Measurements from ENCODE around the gene TBL2.

TBL2 gene

DNA sequence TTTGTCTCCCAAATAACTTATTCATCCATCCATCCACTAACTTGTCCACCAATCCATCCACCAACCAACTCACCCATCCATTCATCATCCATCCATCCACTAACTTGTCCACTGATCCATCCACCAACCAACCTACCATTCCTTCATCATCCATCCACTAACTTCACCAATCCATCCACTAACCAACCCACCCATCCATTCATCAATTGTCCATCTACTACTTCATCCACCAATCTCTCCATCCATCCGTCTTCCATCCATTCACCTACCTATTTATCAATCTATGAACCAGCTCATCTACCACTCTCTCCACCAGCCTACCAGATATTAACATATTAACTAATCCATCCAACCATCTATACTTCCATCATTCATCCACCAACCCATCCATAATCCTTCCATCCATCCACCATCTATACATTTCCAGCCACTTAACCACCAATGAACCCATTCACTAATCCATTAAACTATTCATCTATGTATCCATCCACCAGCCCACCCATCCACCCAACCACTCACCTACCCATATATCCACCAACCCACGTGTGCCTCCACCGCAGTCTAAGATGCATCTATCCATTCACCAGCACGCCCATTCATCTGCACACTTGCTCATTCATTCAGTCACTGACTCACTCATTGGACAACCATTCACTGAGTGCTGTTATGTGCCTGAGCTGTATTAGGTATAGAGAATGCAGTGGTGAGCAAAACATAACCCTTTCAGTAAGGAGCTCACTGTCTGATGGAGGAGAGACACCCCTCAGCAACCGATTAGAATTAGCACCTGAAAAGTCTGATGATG, 19.8 kb upstream of the TBL2 start:
- Mint-ChIP-seq H3K9me3 (no peaks in the 10 kb centered on the region), H3K27ac (no peak overlapping the region), H3K36me3 (ENCODE audit: low read depth) (no peaks in the 10 kb centered on the region), H3K4me1 (peaks cover 10% of the 10 kb centered on the region), H3K27me3 (ENCODE audit: low read depth, poor library complexity) (peaks cover 13% of the 10 kb centered on the region), H3K4me3 (no peak overlapping the region)
- no peak for TF ChIP-seq CTCF (IDR thresholded peaks at IDR 0.05)
- no peak for DNase-seq

DNA sequence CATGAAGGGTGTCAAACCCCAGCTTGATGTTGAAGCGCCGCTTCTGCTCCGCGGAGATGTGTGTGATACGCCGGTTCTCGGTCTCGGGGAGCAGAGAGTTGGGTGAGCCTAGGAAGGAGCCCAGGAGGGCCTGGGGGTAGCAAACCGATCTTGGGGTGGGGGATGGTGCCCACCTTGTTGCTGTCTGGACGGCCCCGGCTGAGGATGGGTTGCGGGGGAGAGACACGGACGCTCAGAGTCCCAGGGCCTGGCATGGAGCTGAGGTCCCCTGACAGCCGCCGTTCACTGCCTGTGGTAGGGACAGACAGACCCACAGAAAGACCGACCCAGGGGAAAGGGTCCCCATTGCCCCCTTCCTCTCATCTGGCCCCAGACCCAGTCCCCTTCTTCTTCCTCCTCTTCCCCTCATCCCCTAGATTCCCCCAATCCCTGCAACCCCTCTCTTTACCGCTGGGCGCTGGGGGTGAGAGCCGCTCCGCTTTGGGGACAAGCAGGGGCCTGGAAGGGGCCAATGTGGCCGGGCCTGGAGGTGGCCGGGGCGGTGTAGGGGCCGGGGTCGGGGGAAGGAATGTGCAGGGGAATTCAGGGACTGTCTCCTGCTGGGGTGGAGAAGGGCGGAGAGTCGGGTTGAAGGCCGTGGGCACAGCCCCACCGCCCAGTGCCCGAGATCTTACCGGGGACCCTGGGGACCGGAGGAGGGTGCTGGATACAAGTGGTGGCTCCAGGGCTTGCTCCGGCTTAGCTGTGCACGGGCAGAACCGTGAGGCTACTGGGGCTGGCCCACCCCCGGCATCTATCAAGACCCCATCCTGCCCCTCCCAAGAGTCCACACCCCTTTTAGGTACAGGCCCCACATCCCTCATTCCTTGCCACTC, 18.0 kb upstream of the TBL2 start:
- peaks cover 6% of the 10 kb centered on the region for H3K4me1 Mint-ChIP-seq
- H3K4me3 Mint-ChIP-seq = no peak overlapping the region
- peaks cover 17% of the 10 kb centered on the region for H3K27me3 Mint-ChIP-seq (ENCODE audit: low read depth, poor library complexity)
- TF ChIP-seq CTCF (IDR thresholded peaks at IDR 0.05) = no peak
- no peak for DNase-seq
- H3K27ac Mint-ChIP-seq = no peak overlapping the region
- H3K36me3 Mint-ChIP-seq (ENCODE audit: low read depth) = no peaks in the 10 kb centered on the region
- H3K9me3 Mint-ChIP-seq = no peaks in the 10 kb centered on the region

DNA sequence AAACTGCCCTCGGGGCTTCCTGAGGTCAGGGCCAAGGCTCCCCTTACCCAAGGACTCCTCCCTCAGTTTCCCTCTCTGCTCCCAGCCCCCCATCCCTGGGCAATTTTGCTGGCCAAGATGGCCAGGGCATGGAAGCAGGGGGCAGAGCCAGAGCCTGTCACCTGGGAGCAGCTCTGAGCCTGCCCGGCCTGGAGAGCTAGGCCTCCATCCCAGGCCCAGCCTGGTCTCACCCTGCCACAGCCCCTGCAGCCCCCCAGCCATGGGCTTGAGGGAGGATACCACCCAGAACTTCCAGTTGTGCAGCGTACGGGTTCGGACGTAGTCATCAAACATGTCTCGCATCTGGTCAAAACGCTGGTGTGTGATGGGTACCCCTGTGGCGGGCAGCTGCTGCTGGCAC, 17.0 kb upstream of the TBL2 start:
- H3K36me3 Mint-ChIP-seq (ENCODE audit: low read depth) = no peaks in the 10 kb centered on the region
- peaks cover 24% of the 10 kb centered on the region for H3K27me3 Mint-ChIP-seq (ENCODE audit: low read depth, poor library complexity)
- H3K4me3 Mint-ChIP-seq = no peak overlapping the region
- no peak for DNase-seq
- H3K27ac Mint-ChIP-seq = no peak overlapping the region
- no peak for TF ChIP-seq CTCF (IDR thresholded peaks at IDR 0.05)
- peaks cover 6% of the 10 kb centered on the region for H3K4me1 Mint-ChIP-seq
- H3K9me3 Mint-ChIP-seq = no peaks in the 10 kb centered on the region

DNA sequence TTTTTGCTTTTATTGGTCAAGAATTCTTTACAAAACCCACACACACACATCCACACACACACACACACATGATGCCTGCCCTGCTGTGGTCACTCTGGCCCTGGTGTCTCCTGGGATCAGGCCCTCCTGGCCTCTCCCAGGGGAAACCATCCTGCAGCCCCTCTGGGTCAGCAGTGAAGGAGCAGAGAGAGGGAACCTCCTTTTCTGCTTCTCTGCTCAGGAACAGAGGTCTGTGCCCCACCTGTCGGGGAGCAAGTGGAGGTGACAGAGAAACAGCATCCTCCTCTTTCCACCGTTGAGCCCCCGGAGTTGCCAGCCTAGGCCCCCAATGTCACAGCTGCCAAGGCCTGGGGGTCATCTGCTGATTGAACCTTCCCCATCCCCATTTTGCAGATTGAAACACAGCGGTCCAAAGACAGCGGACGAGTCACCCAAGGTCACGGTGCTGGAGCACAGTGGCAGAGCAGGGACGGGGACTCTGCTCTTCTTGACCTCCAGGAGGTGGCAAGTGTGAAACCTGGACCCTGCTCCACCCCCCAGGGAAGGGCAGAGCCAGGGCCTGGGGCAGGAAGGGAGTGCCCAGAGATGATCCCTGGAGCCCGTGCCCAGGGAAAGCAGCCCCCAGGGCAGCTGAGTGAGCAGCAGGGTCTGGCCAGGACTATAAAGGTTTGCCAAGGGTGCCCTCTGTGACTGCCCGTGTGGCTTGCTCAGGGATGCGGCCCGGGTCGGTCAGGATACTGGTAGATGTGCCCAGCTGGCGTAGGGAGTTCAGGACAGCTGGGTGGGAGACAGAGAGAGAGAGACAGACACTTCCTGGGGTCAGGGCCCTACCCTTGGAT, 15.0 kb upstream of the TBL2 start:
- no peak for DNase-seq
- no peak for TF ChIP-seq CTCF (IDR thresholded peaks at IDR 0.05)
- Mint-ChIP-seq H3K9me3 (no peaks in the 10 kb centered on the region), H3K4me3 (no peak overlapping the region), H3K27me3 (ENCODE audit: low read depth, poor library complexity) (peaks cover 21% of the 10 kb centered on the region), H3K4me1 (peaks cover 6% of the 10 kb centered on the region), H3K36me3 (ENCODE audit: low read depth) (no peaks in the 10 kb centered on the region), H3K27ac (no peak overlapping the region)

DNA sequence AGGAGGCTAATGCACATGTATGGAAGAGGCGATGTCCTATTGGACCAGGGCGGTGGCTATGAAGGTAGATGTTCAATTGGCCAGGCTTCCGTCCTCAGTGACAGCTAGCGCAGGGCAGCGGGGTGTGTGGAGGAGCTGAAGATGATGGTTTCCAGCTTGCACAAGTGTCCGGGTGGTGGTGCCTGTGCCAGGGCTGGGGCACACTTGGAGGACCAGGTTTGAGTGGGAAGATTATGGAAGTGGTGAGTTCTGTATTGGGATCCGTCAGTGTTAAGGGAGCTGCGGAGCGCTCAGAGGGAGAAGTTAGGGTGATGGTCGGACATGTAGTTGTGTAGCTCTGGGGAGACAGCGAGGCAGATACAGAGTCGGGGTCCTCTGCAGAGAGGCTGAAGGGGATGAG, 8.5 kb upstream of the TBL2 start:
- DNase-seq = no peak
- H3K9me3 Mint-ChIP-seq = no peaks in the 10 kb centered on the region
- H3K27me3 Mint-ChIP-seq (ENCODE audit: low read depth, poor library complexity) = peaks cover 21% of the 10 kb centered on the region
- peak overlapping the region; percentile 1 for H3K4me3 Mint-ChIP-seq
- peak overlapping the region; percentile 31 for H3K27ac Mint-ChIP-seq
- no peak for TF ChIP-seq CTCF (IDR thresholded peaks at IDR 0.05)
- H3K4me1 Mint-ChIP-seq = peaks cover 17% of the 10 kb centered on the region
- H3K36me3 Mint-ChIP-seq (ENCODE audit: low read depth) = no peaks in the 10 kb centered on the region

All from nephron progenitor cell (in vitro differentiated cells).